ENCODE measurements around the gene ANKDD1B. TPM values are rescaled to one million over a fixed set of nuclear protein-coding genes. Genes with fewer than 3 reads are reported as not detected.

ANKDD1B gene
- total and polyA plus RNA-seq, 9 of the 15 experiments (the other 6 are each of a cell fraction or from before 2014, with no cell fraction given): 0.04 to 0.29 (median 0.18) TPM; not detected in 1

- TF ChIP-seq, protein P1, sequence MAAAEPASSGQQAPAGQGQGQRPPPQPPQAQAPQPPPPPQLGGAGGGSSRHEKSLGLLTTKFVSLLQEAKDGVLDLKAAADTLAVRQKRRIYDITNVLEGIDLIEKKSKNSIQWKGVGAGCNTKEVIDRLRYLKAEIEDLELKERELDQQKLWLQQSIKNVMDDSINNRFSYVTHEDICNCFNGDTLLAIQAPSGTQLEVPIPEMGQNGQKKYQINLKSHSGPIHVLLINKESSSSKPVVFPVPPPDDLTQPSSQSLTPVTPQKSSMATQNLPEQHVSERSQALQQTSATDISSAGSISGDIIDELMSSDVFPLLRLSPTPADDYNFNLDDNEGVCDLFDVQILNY (CRISPR knock-in tag; IDR thresholded peaks at IDR 0.05): no peak
- TF ChIP-seq ZNF408 (CRISPR knock-in tag; IDR thresholded peaks at IDR 0.05; ENCODE audit: low read depth) (no peak), CHD1 (IDR thresholded peaks at IDR 0.05; ENCODE audit: low read length) (no peak), KAT8 (IDR thresholded peaks at IDR 0.05; ENCODE audit: low read depth) (0 out of 2 replicates have a peak, but pooled peaks have one; percentile 14), MCM5 (IDR thresholded peaks at IDR 0.05; ENCODE audit: low read depth) (no peak), CBFA2T2 (conservative IDR thresholded peaks at IDR 0.05) (no peak), FOXP4 (CRISPR knock-in tag; IDR thresholded peaks at IDR 0.05; ENCODE audit: borderline replicate concordance) (peak; percentile 29; the same call in 1 of the 2 replicates), PML (IDR thresholded peaks at IDR 0.05; ENCODE audit: low read length) (peak; percentile 75), STAT5B (CRISPR knock-in tag; IDR thresholded peaks at IDR 0.05) (no peak), NFXL1 (CRISPR knock-in tag; IDR thresholded peaks at IDR 0.05) (no peak), PCBP2 (IDR thresholded peaks at IDR 0.05; ENCODE audit: low read depth, low read length, poor library complexity, severe bottlenecking) (no peak), ETV1 (tag; conservative IDR thresholded peaks at IDR 0.05; ENCODE audit: low read depth) (peak; percentile 89), RBBP5 (IDR thresholded peaks at IDR 0.05; ENCODE audit: borderline replicate concordance, insufficient read depth, low read length, poor library complexity, severe bottlenecking) (peak; percentile 90), TRIM24 (IDR thresholded peaks at IDR 0.05) (peak; percentile 33 to 90; a peak in 2 of 4 replicates), CEBPZ (IDR thresholded peaks at IDR 0.05; ENCODE audit: borderline replicate concordance, low read depth, low read length) (no peak)
- TF ChIP-seq, protein P2, sequence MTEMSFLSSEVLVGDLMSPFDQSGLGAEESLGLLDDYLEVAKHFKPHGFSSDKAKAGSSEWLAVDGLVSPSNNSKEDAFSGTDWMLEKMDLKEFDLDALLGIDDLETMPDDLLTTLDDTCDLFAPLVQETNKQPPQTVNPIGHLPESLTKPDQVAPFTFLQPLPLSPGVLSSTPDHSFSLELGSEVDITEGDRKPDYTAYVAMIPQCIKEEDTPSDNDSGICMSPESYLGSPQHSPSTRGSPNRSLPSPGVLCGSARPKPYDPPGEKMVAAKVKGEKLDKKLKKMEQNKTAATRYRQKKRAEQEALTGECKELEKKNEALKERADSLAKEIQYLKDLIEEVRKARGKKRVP (CRISPR knock-in tag; IDR thresholded peaks at IDR 0.05): no peak
- TF ChIP-seq, protein P3, sequence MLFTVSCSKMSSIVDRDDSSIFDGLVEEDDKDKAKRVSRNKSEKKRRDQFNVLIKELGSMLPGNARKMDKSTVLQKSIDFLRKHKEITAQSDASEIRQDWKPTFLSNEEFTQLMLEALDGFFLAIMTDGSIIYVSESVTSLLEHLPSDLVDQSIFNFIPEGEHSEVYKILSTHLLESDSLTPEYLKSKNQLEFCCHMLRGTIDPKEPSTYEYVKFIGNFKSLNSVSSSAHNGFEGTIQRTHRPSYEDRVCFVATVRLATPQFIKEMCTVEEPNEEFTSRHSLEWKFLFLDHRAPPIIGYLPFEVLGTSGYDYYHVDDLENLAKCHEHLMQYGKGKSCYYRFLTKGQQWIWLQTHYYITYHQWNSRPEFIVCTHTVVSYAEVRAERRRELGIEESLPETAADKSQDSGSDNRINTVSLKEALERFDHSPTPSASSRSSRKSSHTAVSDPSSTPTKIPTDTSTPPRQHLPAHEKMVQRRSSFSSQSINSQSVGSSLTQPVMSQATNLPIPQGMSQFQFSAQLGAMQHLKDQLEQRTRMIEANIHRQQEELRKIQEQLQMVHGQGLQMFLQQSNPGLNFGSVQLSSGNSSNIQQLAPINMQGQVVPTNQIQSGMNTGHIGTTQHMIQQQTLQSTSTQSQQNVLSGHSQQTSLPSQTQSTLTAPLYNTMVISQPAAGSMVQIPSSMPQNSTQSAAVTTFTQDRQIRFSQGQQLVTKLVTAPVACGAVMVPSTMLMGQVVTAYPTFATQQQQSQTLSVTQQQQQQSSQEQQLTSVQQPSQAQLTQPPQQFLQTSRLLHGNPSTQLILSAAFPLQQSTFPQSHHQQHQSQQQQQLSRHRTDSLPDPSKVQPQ (CRISPR knock-in tag; IDR thresholded peaks at IDR 0.05; ENCODE audit: borderline replicate concordance): no peak
Measured at GRCh38 chr5:75717082-75717922, 106.0 kb downstream of the ANKDD1B start, which contains the start of gene POC5 (continued).

All from K562 (cell line).